HCT116 (cell line): Measurements from ENCODE around the gene RASGRF2. TPM values are rescaled to one million over a fixed set of nuclear protein-coding genes. Genes with fewer than 3 reads are reported as not detected.

Experiments used
- TCF7L2 ChIP-seq: IDR thresholded peaks from 2 replicates; pipeline ENCODE4 v1.7.0; 2011; ENCODE audit warnings: borderline replicate concordance, inconsistent platforms; ENCODE audit not compliant: insufficient read depth, insufficient read length; ENCODE audit errors: extremely low read depth
- ZFX ChIP-seq: fragments of 450-650 bp; IDR thresholded peaks from 2 replicates; pipeline ENCODE4 v1.6.1; 2017
- ZNF274 ChIP-seq: fragments of 200-500 bp; sonication (Bioruptor generic); IDR thresholded peaks from 2 replicates; pipeline ENCODE4 v1.6.1; 2014; ENCODE audit warnings: mild to moderate bottlenecking, low read depth, low read length, inconsistent platforms
- total RNA-seq: library from RNA; stranded (reverse); gene quantifications from one replicate; pipeline ENCODE4 v1.2.1, GENCODE V29; 2021; ENCODE audit not compliant: unreplicated experiment
- TF ChIP-seq, protein P1 (sequence below), 3 experiments: fragments of 200-600 bp in 1 of 3; sonication (generic) in 1 of 3; IDR thresholded peaks in 2 of 3; conservative IDR thresholded peaks in 1 of 3; 2 replicates each; pipeline ENCODE4 v1.5.1; 2012 to 2017; ENCODE audit warnings: low read depth in 2 of 3, low read length in 2 of 3, antibody characterized with exemption in 1 of 3, borderline replicate concordance in 1 of 3, control low read depth in 1 of 3, mild to moderate bottlenecking in 1 of 3, mixed read lengths in 1 of 3, mixed run types in 1 of 3, moderate library complexity in 1 of 3; ENCODE audit not compliant: insufficient read depth in 1 of 3
- TF ChIP-seq, protein P2 (sequence below): IDR thresholded peaks from 2 replicates; pipeline ENCODE4 v1.6.1; 2012; ENCODE audit warnings: low read depth
- TF ChIP-seq, protein P3 (sequence below): IDR thresholded peaks from 2 replicates; pipeline ENCODE4 v1.6.1; 2011; ENCODE audit warnings: mild to moderate bottlenecking, low read length, moderate library complexity; ENCODE audit not compliant: insufficient replicate concordance; ENCODE audit errors: extremely low read depth

The RASGRF2 gene
- total RNA-seq, 1 experiment from 2014 or later, result 0.05 TPM

DNA sequence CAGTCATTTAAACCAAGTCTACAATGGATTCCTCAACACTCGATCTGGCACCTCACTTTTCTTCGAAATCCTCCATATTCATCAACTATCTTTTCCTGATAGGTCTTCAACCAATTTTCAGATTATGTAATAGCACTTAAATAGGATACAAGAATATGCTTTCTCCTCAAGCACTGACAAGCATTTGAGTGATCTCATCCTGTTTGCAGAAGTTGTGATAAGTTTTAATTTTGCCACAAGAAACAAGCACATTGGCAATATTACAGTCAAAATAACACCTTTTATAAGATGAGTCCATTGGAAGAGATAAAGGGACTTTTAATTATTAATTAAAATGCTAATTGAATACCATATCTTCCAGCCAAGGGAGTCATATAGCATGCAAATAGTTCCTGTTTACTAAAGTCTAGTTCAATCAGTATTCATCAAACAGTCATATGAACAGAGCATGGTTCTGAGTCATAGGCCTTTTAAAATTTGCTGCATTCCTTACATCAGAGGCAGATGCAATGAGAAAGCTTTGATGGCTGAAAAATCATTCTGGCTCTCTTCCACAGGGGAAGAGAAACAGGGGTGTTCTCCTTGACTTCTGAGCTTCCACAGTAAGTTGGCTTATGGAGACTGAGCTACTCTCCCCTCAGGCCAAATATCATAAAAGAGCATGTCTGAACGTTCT, 308.5 kb downstream of the RASGRF2 start (continued):
- TF ChIP-seq, protein P1, sequence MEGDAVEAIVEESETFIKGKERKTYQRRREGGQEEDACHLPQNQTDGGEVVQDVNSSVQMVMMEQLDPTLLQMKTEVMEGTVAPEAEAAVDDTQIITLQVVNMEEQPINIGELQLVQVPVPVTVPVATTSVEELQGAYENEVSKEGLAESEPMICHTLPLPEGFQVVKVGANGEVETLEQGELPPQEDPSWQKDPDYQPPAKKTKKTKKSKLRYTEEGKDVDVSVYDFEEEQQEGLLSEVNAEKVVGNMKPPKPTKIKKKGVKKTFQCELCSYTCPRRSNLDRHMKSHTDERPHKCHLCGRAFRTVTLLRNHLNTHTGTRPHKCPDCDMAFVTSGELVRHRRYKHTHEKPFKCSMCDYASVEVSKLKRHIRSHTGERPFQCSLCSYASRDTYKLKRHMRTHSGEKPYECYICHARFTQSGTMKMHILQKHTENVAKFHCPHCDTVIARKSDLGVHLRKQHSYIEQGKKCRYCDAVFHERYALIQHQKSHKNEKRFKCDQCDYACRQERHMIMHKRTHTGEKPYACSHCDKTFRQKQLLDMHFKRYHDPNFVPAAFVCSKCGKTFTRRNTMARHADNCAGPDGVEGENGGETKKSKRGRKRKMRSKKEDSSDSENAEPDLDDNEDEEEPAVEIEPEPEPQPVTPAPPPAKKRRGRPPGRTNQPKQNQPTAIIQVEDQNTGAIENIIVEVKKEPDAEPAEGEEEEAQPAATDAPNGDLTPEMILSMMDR (IDR thresholded peaks at IDR 0.05 in 2 of 3, conservative IDR thresholded peaks at IDR 0.05 in 1 of 3; ENCODE audit: borderline replicate concordance in 1 of 3, insufficient read depth in 1 of 3, low read depth in 2 of 3, low read length in 2 of 3), result no peak
- TF ChIP-seq TCF7L2 (peak; percentile 79), ZFX (no peak), ZNF274 (no peak)
- TF ChIP-seq, protein P2, sequence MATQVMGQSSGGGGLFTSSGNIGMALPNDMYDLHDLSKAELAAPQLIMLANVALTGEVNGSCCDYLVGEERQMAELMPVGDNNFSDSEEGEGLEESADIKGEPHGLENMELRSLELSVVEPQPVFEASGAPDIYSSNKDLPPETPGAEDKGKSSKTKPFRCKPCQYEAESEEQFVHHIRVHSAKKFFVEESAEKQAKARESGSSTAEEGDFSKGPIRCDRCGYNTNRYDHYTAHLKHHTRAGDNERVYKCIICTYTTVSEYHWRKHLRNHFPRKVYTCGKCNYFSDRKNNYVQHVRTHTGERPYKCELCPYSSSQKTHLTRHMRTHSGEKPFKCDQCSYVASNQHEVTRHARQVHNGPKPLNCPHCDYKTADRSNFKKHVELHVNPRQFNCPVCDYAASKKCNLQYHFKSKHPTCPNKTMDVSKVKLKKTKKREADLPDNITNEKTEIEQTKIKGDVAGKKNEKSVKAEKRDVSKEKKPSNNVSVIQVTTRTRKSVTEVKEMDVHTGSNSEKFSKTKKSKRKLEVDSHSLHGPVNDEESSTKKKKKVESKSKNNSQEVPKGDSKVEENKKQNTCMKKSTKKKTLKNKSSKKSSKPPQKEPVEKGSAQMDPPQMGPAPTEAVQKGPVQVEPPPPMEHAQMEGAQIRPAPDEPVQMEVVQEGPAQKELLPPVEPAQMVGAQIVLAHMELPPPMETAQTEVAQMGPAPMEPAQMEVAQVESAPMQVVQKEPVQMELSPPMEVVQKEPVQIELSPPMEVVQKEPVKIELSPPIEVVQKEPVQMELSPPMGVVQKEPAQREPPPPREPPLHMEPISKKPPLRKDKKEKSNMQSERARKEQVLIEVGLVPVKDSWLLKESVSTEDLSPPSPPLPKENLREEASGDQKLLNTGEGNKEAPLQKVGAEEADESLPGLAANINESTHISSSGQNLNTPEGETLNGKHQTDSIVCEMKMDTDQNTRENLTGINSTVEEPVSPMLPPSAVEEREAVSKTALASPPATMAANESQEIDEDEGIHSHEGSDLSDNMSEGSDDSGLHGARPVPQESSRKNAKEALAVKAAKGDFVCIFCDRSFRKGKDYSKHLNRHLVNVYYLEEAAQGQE, result no peak
- TF ChIP-seq, protein P3, sequence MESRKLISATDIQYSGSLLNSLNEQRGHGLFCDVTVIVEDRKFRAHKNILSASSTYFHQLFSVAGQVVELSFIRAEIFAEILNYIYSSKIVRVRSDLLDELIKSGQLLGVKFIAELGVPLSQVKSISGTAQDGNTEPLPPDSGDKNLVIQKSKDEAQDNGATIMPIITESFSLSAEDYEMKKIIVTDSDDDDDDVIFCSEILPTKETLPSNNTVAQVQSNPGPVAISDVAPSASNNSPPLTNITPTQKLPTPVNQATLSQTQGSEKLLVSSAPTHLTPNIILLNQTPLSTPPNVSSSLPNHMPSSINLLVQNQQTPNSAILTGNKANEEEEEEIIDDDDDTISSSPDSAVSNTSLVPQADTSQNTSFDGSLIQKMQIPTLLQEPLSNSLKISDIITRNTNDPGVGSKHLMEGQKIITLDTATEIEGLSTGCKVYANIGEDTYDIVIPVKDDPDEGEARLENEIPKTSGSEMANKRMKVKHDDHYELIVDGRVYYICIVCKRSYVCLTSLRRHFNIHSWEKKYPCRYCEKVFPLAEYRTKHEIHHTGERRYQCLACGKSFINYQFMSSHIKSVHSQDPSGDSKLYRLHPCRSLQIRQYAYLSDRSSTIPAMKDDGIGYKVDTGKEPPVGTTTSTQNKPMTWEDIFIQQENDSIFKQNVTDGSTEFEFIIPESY, result no peak
